ENCODE measurements around the gene SHISAL1. TPM values are rescaled to one million over a fixed set of nuclear protein-coding genes. Genes with fewer than 3 reads are reported as not detected.

Gene SHISAL1
- total and polyA plus RNA-seq, 2 donors (not counting 3 experiments of a cell fraction or from before 2014, with no cell fraction given): 0.01 to 0.07 TPM

DNA sequence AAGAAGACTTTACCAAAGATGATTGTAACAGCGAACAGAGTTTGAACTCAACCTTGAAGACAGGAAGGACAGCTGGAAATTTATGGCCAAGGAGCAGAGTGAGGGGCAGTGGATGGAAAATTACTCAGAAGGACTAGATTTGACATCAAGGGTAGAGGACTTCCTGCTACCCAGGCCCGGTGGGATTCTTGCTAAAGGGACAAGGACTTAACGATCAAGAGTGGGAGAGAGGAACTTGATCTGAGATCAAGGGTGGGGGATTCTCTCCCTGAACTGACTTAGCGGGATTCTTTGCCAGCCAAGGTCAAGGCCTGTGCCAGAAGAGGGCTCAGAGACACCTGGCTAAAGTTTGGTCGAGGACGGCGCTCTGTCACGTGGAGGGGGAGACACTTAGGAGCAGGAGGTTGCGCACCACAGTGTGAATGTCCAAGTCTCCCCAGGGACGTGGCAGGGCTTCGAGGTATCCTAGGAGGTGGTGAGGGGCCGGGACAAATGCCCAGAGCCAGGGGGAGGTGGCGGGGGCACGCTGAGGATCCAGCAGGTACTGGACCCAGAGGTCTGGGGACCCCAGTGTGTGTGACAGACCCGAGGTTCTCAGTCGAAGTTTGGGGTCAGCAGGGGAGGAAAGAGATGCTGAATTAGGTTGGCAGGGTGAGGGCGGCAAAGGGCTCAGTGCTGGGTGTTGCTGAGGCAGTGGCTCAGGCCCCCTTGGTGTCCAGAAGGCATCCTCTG lies 46.1 kb upstream of the SHISAL1 start:
- no peaks in the 10 kb centered on the region for H3K79me2 ChIP-seq (ENCODE audit: control insufficient read depth, insufficient read depth, low read length)
- intact Hi-C loops (cut with micrococcal nuclease) (no loop called here), dilution Hi-C loops (cut with MboI; ENCODE audit: extremely low pct_ligation_motif_present, low sequenced_read_pairs) (no loop called here)
- H3K36me3 ChIP-seq (ENCODE audit: control insufficient read depth in 2 of 2, extremely low read depth in 1 of 2, insufficient read depth in 2 of 2, low read length in 2 of 2): no peaks in the 10 kb centered on the region
- H3K27ac ChIP-seq (ENCODE audit: insufficient read depth, low read depth, low read length): no peak overlapping the region
- H3K9me3 ChIP-seq (replicated peaks; ENCODE audit: control insufficient read depth, insufficient read depth, low read length): no peaks in the 10 kb centered on the region
- H3K4me1 ChIP-seq (ENCODE audit: control insufficient read depth, extremely low read depth, insufficient read depth, low read length): peaks cover 14% of the 10 kb centered on the region
- DNase-seq (ENCODE audit: low read depth, low spot score): no peak
- H3K9me1 ChIP-seq (replicated peaks; ENCODE audit: control insufficient read depth, extremely low read depth, insufficient read depth, low read length): no peaks in the 10 kb centered on the region
- no peak overlapping the region for H2AFZ ChIP-seq (ENCODE audit: low read depth, low read length)
- H3K9ac ChIP-seq (replicated peaks; ENCODE audit: extremely low read depth, insufficient read depth, low read length): no peak overlapping the region
- no peak overlapping the region for H3K4me2 ChIP-seq (ENCODE audit: insufficient read depth, low read length)
- no peaks in the 10 kb centered on the region for H3K27me3 ChIP-seq (ENCODE audit: control insufficient read depth in 2 of 2, insufficient read depth in 2 of 2, low read length in 2 of 2)
- no TSS peak for BruUV-seq (replicated peaks)
- no peaks in the 10 kb centered on the region for H4K20me1 ChIP-seq (replicated peaks; ENCODE audit: control insufficient read depth, extremely low read depth, insufficient read depth, low read length)
- H3K4me3 ChIP-seq (replicated peaks in 1 of 3; ENCODE audit: insufficient read depth in 1 of 3, low read depth in 1 of 3, low read length in 3 of 3): no peak overlapping the region
- TF ChIP-seq FOS (IDR thresholded peaks at IDR 0.05; ENCODE audit: borderline replicate concordance, insufficient read depth, low read length) (no peak), MYC (IDR thresholded peaks at IDR 0.05; ENCODE audit: low read depth, low read length) (no peak), JUN (IDR thresholded peaks at IDR 0.05; ENCODE audit: borderline replicate concordance, insufficient read depth, insufficient read length, low read depth) (no peak), EZH2 (IDR thresholded peaks at IDR 0.05; ENCODE audit: borderline replicate concordance, low read depth, low read length, severe bottlenecking) (no peak), POLR2A (IDR thresholded peaks at IDR 0.05; ENCODE audit: low read depth, low read length) (no peak), CTCF (IDR thresholded peaks at IDR 0.05; ENCODE audit: extremely low read depth in 1 of 2, insufficient read depth in 1 of 2, low read depth in 1 of 2, low read length in 2 of 2) (no peak), GATA2 (IDR thresholded peaks at IDR 0.05; ENCODE audit: insufficient read depth, insufficient read length, low read depth, low read length) (no peak), POLR2AphosphoS5 (IDR thresholded peaks at IDR 0.05; ENCODE audit: insufficient read depth, low read depth, low read length) (no peak)
- TF ChIP-seq, protein P1, sequence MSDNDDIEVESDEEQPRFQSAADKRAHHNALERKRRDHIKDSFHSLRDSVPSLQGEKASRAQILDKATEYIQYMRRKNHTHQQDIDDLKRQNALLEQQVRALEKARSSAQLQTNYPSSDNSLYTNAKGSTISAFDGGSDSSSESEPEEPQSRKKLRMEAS (IDR thresholded peaks at IDR 0.05; ENCODE audit: insufficient read depth, insufficient read length): no peak
- FAIRE-seq: no peak
- ChIA-PET POLR2A (no interaction called here), CTCF (no interaction called here)
